IMR-90 (cell line): ENCODE results near the gene HORMAD2. TPM values are rescaled to one million over a fixed set of nuclear protein-coding genes. Genes with fewer than 3 reads are reported as not detected.

Source experiments
- ATAC-seq: fragments of 200-7000 bp; cut with Tn5 transposase; 2 replicates; pipeline ENCODE4 v1.9.1; 2020; ENCODE audit warnings: low read depth, mild to moderate bottlenecking, moderate library complexity
- BruUV-seq: library from RNA; stranded (reverse); fragments of 400-500 nt; replicated peaks from 2 replicates; lab custom pipeline; 2021; lab: Mats Ljungman, UMichigan
- CTCF ChIA-PET: fragments of 300-600 bp; formaldehyde crosslinking; extraction: SDS; loops from one replicate; lab custom pipeline; 2021; ENCODE audit warnings: antibody characterized with exemption; lab: Yijun Ruan, JAX
- POLR2A ChIA-PET: fragments of 300-600 bp; sonication (Branson Sonifier 250); formaldehyde crosslinking; loops from one replicate; lab custom pipeline; 2022; ENCODE audit warnings: antibody characterized with exemption; ENCODE audit not compliant: unreplicated experiment; lab: Charles Lee
- DNase-seq: peaks from one replicate; pipeline ENCODE4 v3.0.0; 2013
- H2AFZ ChIP-seq: replicated peaks from 2 replicates; pipeline ENCODE3; 2013; ENCODE audit warnings: low read length, mild to moderate bottlenecking; ENCODE audit not compliant: poor library complexity
- H2AK5ac ChIP-seq: 2 replicates; pipeline ENCODE4 v1.6.1; 2013; ENCODE audit warnings: low read depth, low read length, inconsistent platforms
- H2AK9ac ChIP-seq: replicated peaks from 2 replicates; pipeline ENCODE3; 2013; ENCODE audit warnings: mild to moderate bottlenecking, low read depth, low read length, moderate library complexity; ENCODE audit not compliant: poor library complexity
- H2BK120ac ChIP-seq: 2 replicates; pipeline ENCODE4 v1.6.1; 2013; ENCODE audit warnings: low read depth, low read length, inconsistent platforms
- H2BK15ac ChIP-seq: 3 replicates; pipeline ENCODE4 v1.6.1; 2013; ENCODE audit warnings: low read depth, low read length, inconsistent platforms
- H2BK20ac ChIP-seq: 2 replicates; pipeline ENCODE4 v1.6.1; 2013; ENCODE audit warnings: low read depth, mild to moderate bottlenecking, inconsistent platforms, low read length, moderate library complexity
- H2BK5ac ChIP-seq: 2 replicates; pipeline ENCODE4 v1.6.1; 2013; ENCODE audit warnings: mild to moderate bottlenecking, low read depth, low read length, inconsistent platforms; ENCODE audit not compliant: poor library complexity, severe bottlenecking
- H3K14ac ChIP-seq: replicated peaks from 2 replicates; pipeline ENCODE4 v1.6.1; 2013; ENCODE audit warnings: low read depth, low read length, inconsistent platforms
- H3K18ac ChIP-seq: 2 replicates; pipeline ENCODE4 v1.6.1; 2013; ENCODE audit warnings: low read depth, low read length, control low read depth
- H3K23ac ChIP-seq: 2 replicates; pipeline ENCODE4 v1.6.1; 2013; ENCODE audit warnings: low read depth, low read length, inconsistent platforms
- H3K27ac ChIP-seq: 2 replicates; pipeline ENCODE4 v1.5.1; 2013; ENCODE audit warnings: mild to moderate bottlenecking, control low read depth, low read length; ENCODE audit not compliant: insufficient read depth
- H3K27me3 ChIP-seq: 2 replicates; pipeline ENCODE4 v1.6.1; 2013; ENCODE audit warnings: low read length; ENCODE audit not compliant: control insufficient read depth, insufficient read depth
- H3K36me3 ChIP-seq: 2 replicates; pipeline ENCODE4 v1.6.1; 2013; ENCODE audit warnings: low read length, mixed read lengths; ENCODE audit not compliant: control insufficient read depth, insufficient read depth
- H3K4ac ChIP-seq: 2 replicates; pipeline ENCODE4 v1.6.1; 2013; ENCODE audit warnings: low read depth, low read length, inconsistent platforms
- H3K4me1 ChIP-seq: 2 replicates; pipeline ENCODE4 v1.6.1; 2013; ENCODE audit warnings: low read length, mixed read lengths; ENCODE audit not compliant: control insufficient read depth, insufficient read depth
- H3K4me2 ChIP-seq: 2 replicates; pipeline ENCODE4 v1.6.1; 2013; ENCODE audit warnings: low read depth, mild to moderate bottlenecking, control low read depth, low read length, moderate library complexity
- H3K4me3 ChIP-seq: 2 replicates; pipeline ENCODE4 v1.5.1; 2013; ENCODE audit warnings: low read depth, mild to moderate bottlenecking, control low read depth, low read length, moderate library complexity; ENCODE audit not compliant: insufficient read depth
- H3K56ac ChIP-seq: 2 replicates; pipeline ENCODE4 v1.6.1; 2013; ENCODE audit warnings: low read length, inconsistent platforms; ENCODE audit not compliant: insufficient read depth; ENCODE audit errors: extremely low read depth
- H3K79me1 ChIP-seq, 2 experiments: 2 replicates each; pipeline ENCODE4 v1.6.1; 2013; ENCODE audit warnings: low read length in 2 of 2, inconsistent platforms in 1 of 2, low read depth in 1 of 2
- H3K9ac ChIP-seq: 2 replicates; pipeline ENCODE4 v1.6.1; 2013; ENCODE audit warnings: low read depth, low read length, control low read depth
- H3K9me1 ChIP-seq: 2 replicates; pipeline ENCODE4 v1.6.1; 2013; ENCODE audit warnings: low read length, inconsistent platforms; ENCODE audit not compliant: insufficient read depth
- H3K9me3 ChIP-seq: 2 replicates; pipeline ENCODE4 v1.6.1; 2013; ENCODE audit warnings: low read length; ENCODE audit not compliant: control insufficient read depth, insufficient read depth
- H4K20me1 ChIP-seq: 2 replicates; pipeline ENCODE4 v1.6.1; 2013; ENCODE audit warnings: low read length, inconsistent platforms; ENCODE audit not compliant: insufficient read depth
- H4K5ac ChIP-seq: 2 replicates; pipeline ENCODE4 v1.6.1; 2013; ENCODE audit warnings: mild to moderate bottlenecking, low read depth, low read length, control low read depth
- H4K8ac ChIP-seq, 2 experiments: 2 replicates each; pipeline ENCODE4 v1.6.1; 2013; ENCODE audit warnings: low read depth in 2 of 2, low read length in 2 of 2, control low read depth in 1 of 2, inconsistent platforms in 1 of 2
- H4K91ac ChIP-seq: 2 replicates; pipeline ENCODE4 v1.6.1; 2013; ENCODE audit warnings: low read depth, low read length, inconsistent platforms; ENCODE audit not compliant: insufficient read depth
- BHLHE40 ChIP-seq: fragments of 150-350 bp; IDR thresholded peaks from 2 replicates; pipeline ENCODE4 v1.6.1; 2016; ENCODE audit warnings: mild to moderate bottlenecking, low read depth, low read length
- CEBPB ChIP-seq: IDR thresholded peaks from 2 replicates; pipeline ENCODE4 v1.6.1; 2012; ENCODE audit warnings: low read depth, low read length, improper control_type of control experiment
- CHD1 ChIP-seq: IDR thresholded peaks from 2 replicates; pipeline ENCODE4 v1.6.1; 2012; ENCODE audit warnings: low read depth, low read length, improper control_type of control experiment
- FOS ChIP-seq: fragments of 150-350 bp; IDR thresholded peaks from 2 replicates; pipeline ENCODE4 v1.6.1; 2016; ENCODE audit warnings: low read depth, low read length
- MAZ ChIP-seq: IDR thresholded peaks from 2 replicates; pipeline ENCODE4 v1.6.1; 2012; ENCODE audit warnings: low read depth, mild to moderate bottlenecking, low read length, improper control_type of control experiment, moderate library complexity, borderline replicate concordance
- MXI1 ChIP-seq: IDR thresholded peaks from 2 replicates; pipeline ENCODE4 v1.6.1; 2012; ENCODE audit warnings: low read depth, mild to moderate bottlenecking, low read length, moderate library complexity, borderline replicate concordance
- NFE2L2 ChIP-seq: fragments of 150-350 bp; IDR thresholded peaks from 2 replicates; pipeline ENCODE4 v1.6.1; 2016; ENCODE audit warnings: low read depth, mild to moderate bottlenecking, low read length
- POLR2A ChIP-seq: IDR thresholded peaks from 2 replicates; pipeline ENCODE4 v1.6.1; 2012; ENCODE audit warnings: mild to moderate bottlenecking, low read depth, low read length
- RCOR1 ChIP-seq: IDR thresholded peaks from 2 replicates; pipeline ENCODE4 v1.6.1; 2012; ENCODE audit warnings: mild to moderate bottlenecking, low read length, improper control_type of control experiment; ENCODE audit not compliant: insufficient replicate concordance
- RFX5 ChIP-seq: IDR thresholded peaks from 2 replicates; pipeline ENCODE4 v1.8.0; 2012; ENCODE audit warnings: low read depth, mild to moderate bottlenecking, low read length, moderate library complexity
- SMC3 ChIP-seq: fragments of 150-350 bp; IDR thresholded peaks from 2 replicates; pipeline ENCODE4 v1.6.1; 2016; ENCODE audit warnings: low read depth, mild to moderate bottlenecking, antibody characterized with exemption, low read length, moderate library complexity
- USF2 ChIP-seq: fragments of 150-350 bp; IDR thresholded peaks from 2 replicates; pipeline ENCODE4 v1.6.1; 2017; ENCODE audit warnings: mild to moderate bottlenecking, antibody characterized with exemption, low read length, low read depth
- dilution Hi-C: fragments of 300-500 bp; cut with HindIII; formaldehyde crosslinking; loops from one replicate; pipeline ENCODE4 v1.14.3; 2018; ENCODE audit warnings: low sequenced_read_pairs; ENCODE audit not compliant: unreplicated experiment
- in situ Hi-C: fragments of 300-500 bp; cut with MboI; formaldehyde crosslinking; loops from 3 replicates; pipeline ENCODE4 v1.14.3; 2019; ENCODE audit warnings: low sequenced_read_pairs, inconsistent platforms, mixed read lengths
- intact Hi-C: fragments of 100-400 bp; cut with micrococcal nuclease; formaldehyde crosslinking; loops from 2 replicates; pipeline ENCODE4 v1.10.0; 2022
- polyA plus RNA-seq, 3 experiments: library from polyadenylated mRNA; depleted of rRNA; stranded (reverse); fragments of >200 nt; gene quantifications; 2 replicates each; pipeline ENCODE4 v1.2.3, GENCODE V29; 2012; ENCODE audit warnings: low replicate concordance in 1 of 3
- total RNA-seq: library from RNA; depleted of rRNA; stranded (reverse); fragments of >200 nt; gene quantifications from 2 replicates; pipeline ENCODE4 v1.2.3, GENCODE V29; 2012
- TF ChIP-seq, protein P1 (sequence below): fragments of 150-350 bp; IDR thresholded peaks from 2 replicates; pipeline ENCODE4 v1.6.1; 2016; ENCODE audit warnings: low read depth, mild to moderate bottlenecking, low read length, moderate library complexity, borderline replicate concordance
- TF ChIP-seq, protein P2 (sequence below): conservative IDR thresholded peaks from 2 replicates; pipeline ENCODE4 v1.5.1; 2012; ENCODE audit warnings: mild to moderate bottlenecking, low read depth, low read length, improper control_type of control experiment

HORMAD2 gene
- total and polyA plus RNA-seq, 2 of the 4 experiments (the other 2 are of a cell fraction), result not detected

GRCh38 chr22:30088468-30088867, 8.2 kb downstream of the HORMAD2 start:
- Histone ChIP-seq H2BK5ac (no peak overlapping the region), H3K23ac (no peak overlapping the region), H3K9ac (no peak overlapping the region), H3K4me2 (no peak overlapping the region), H2BK120ac (no peak overlapping the region), H4K8ac (no peak overlapping the region), H3K4ac (no peak overlapping the region), H2AK9ac (no peak overlapping the region), H3K27ac (no peak overlapping the region), H3K4me1 (no peaks in the 10 kb centered on the region), H2AK5ac (no peak overlapping the region), H4K91ac (no peak overlapping the region), H3K14ac (no peak overlapping the region), H4K20me1 (no peaks in the 10 kb centered on the region), H3K27me3 (no peaks in the 10 kb centered on the region), H3K9me3 (no peaks in the 10 kb centered on the region; the same call in 1 of the 2 replicates), H3K9me1 (no peaks in the 10 kb centered on the region), H2BK15ac (no peak overlapping the region), H3K56ac (no peak overlapping the region), H4K5ac (no peak overlapping the region), H3K79me1 (no peaks in the 10 kb centered on the region), H3K18ac (no peak overlapping the region), H2BK20ac (no peak overlapping the region), H3K36me3 (no peaks in the 10 kb centered on the region), H2AFZ (no peak overlapping the region), H3K4me3 (no peak overlapping the region)
- DNase-seq (no peak), ATAC-seq (no peak)
- no TSS peak for BruUV-seq
- intact Hi-C loops, result loop anchor here (5.0 kb wide), 1 partner anchor 386 kb away; no protein-coding TSS in a partner anchor
- TF ChIP-seq, protein P1, sequence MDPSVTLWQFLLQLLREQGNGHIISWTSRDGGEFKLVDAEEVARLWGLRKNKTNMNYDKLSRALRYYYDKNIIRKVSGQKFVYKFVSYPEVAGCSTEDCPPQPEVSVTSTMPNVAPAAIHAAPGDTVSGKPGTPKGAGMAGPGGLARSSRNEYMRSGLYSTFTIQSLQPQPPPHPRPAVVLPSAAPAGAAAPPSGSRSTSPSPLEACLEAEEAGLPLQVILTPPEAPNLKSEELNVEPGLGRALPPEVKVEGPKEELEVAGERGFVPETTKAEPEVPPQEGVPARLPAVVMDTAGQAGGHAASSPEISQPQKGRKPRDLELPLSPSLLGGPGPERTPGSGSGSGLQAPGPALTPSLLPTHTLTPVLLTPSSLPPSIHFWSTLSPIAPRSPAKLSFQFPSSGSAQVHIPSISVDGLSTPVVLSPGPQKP, result no peak
- TF ChIP-seq, protein P2, sequence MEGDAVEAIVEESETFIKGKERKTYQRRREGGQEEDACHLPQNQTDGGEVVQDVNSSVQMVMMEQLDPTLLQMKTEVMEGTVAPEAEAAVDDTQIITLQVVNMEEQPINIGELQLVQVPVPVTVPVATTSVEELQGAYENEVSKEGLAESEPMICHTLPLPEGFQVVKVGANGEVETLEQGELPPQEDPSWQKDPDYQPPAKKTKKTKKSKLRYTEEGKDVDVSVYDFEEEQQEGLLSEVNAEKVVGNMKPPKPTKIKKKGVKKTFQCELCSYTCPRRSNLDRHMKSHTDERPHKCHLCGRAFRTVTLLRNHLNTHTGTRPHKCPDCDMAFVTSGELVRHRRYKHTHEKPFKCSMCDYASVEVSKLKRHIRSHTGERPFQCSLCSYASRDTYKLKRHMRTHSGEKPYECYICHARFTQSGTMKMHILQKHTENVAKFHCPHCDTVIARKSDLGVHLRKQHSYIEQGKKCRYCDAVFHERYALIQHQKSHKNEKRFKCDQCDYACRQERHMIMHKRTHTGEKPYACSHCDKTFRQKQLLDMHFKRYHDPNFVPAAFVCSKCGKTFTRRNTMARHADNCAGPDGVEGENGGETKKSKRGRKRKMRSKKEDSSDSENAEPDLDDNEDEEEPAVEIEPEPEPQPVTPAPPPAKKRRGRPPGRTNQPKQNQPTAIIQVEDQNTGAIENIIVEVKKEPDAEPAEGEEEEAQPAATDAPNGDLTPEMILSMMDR, result no peak
- TF ChIP-seq USF2 (no peak), CHD1 (no peak), SMC3 (no peak), CEBPB (no peak), RCOR1 (no peak), FOS (no peak), MAZ (no peak), POLR2A (no peak), MXI1 (no peak), RFX5 (no peak), BHLHE40 (no peak), NFE2L2 (no peak)
- ChIA-PET POLR2A (no interaction called here), CTCF (interaction anchor here (0.6 to 1.5 kb wide), 14 partner anchors 10 to 511 kb away, joined by 3 to 11 read pairs (median 3); no protein-coding TSS in a partner anchor)
- in situ Hi-C loops, result loop anchor here (10.0 kb wide), 1 partner anchor 454 kb away; no protein-coding TSS in a partner anchor
- dilution Hi-C loops, result no loop called here
